C4-2B (cell line): ENCODE measurements around the gene CMPK1.

Source experiments
- ZFX ChIP-seq: fragments of 450-650 bp; IDR thresholded peaks from 2 replicates; pipeline ENCODE4 v1.6.1; 2017
- TF ChIP-seq, protein P1 (sequence below): fragments of 450-650 bp; conservative IDR thresholded peaks from 2 replicates; pipeline ENCODE4 v1.5.1; 2017; ENCODE audit warnings: mild to moderate bottlenecking

DNA sequence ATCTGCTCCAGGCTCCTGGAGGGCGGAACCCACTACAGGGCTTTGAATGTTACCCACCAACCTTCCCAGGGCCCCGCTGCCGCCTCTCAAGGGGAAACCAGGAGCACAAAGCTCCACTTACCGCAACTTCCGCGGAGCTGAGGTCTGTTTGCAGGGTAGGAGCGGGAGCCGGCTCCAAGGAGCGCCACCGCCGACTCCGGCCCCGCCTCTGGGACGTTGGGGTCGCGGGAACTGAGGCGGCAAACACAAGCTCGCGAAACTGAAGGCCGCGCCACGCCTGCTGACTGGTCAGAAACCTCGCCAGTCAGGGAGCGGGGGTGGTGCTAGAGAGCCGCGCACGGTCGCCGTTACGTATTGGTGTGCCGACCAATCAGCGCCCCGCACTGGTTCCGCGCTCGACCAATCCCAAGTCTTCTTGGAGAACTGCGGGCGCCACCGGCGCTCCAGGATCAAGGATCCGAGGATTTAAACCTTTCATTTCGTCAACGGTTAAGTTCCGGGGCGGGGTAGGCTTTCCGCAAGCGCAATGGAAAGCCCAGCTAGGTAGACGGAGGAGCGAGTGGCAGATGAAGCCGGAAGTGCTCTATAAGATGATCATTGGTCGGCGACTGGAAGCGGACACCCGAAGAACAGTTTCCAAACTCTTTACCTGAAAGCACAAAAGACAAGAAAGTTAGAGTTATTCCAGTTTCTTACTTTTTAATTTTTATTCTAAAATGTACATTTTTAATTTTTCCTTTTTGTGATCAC, 19.5 kb upstream of the CMPK1 start, which contains the start of gene STIL:
- TF ChIP-seq, protein P1, sequence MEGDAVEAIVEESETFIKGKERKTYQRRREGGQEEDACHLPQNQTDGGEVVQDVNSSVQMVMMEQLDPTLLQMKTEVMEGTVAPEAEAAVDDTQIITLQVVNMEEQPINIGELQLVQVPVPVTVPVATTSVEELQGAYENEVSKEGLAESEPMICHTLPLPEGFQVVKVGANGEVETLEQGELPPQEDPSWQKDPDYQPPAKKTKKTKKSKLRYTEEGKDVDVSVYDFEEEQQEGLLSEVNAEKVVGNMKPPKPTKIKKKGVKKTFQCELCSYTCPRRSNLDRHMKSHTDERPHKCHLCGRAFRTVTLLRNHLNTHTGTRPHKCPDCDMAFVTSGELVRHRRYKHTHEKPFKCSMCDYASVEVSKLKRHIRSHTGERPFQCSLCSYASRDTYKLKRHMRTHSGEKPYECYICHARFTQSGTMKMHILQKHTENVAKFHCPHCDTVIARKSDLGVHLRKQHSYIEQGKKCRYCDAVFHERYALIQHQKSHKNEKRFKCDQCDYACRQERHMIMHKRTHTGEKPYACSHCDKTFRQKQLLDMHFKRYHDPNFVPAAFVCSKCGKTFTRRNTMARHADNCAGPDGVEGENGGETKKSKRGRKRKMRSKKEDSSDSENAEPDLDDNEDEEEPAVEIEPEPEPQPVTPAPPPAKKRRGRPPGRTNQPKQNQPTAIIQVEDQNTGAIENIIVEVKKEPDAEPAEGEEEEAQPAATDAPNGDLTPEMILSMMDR, result no peak
- no peak for TF ChIP-seq ZFX
